ENCODE results near the gene TAF4B.

TAF4B gene

GRCh38 chr18:26418225-26418624, 192.0 kb downstream of the TAF4B start:
- ChIA-PET CTCF (no interaction called here), POLR2A (no interaction called here)
- Histone ChIP-seq H3K9me3 (ENCODE audit: control insufficient read depth, insufficient read depth, low read depth, low read length) (no peaks in the 10 kb centered on the region), H3K4me1 (ENCODE audit: control insufficient read depth, insufficient read depth, low read length) (no peaks in the 10 kb centered on the region), H3K4me3 (ENCODE audit: low read depth, low read length) (no peak overlapping the region), H3K36me3 (ENCODE audit: control insufficient read depth in 2 of 2, insufficient read depth in 1 of 2, low read length in 2 of 2) (no peaks in the 10 kb centered on the region), H3K27ac (ENCODE audit: extremely low read depth, low read depth, low read length) (no peak overlapping the region)
- TF ChIP-seq ZBTB17 (tag by site-specific recombination; IDR thresholded peaks at IDR 0.05) (no peak), ZNF280D (tag by site-specific recombination; IDR thresholded peaks at IDR 0.05) (no peak), ZNF488 (tag by site-specific recombination; IDR thresholded peaks at IDR 0.05) (no peak), ZNF148 (tag by site-specific recombination; IDR thresholded peaks at IDR 0.05; ENCODE audit: borderline replicate concordance) (no peak), ZNF19 (tag by site-specific recombination; IDR thresholded peaks at IDR 0.05; ENCODE audit: low read depth) (no peak), ZBTB26 (tag by site-specific recombination; optimal IDR thresholded peaks at IDR 0.05) (no peak)

- TF ChIP-seq ZNF692 (tag by site-specific recombination; IDR thresholded peaks at IDR 0.05): no peak
- no peak for TF ChIP-seq TRIM28 (IDR thresholded peaks at IDR 0.05; ENCODE audit: borderline replicate concordance, low read length)
- CTCF ChIA-PET: interaction anchor here (0.5 to 1.0 kb wide), 7 partner anchors 8 to 513 kb away, joined by 3 to 5 read pairs (median 3); no protein-coding TSS in a partner anchor
Observed at GRCh38 chr18:26419746-26420145, 193.5 kb downstream of the TAF4B start.

GRCh38 chr18:26421503-26421902, 195.3 kb downstream of the TAF4B start:
- H3K4me1 ChIP-seq (ENCODE audit: control insufficient read depth, insufficient read depth, low read length): no peaks in the 10 kb centered on the region
- CTCF ChIA-PET: no interaction called here
- POLR2A ChIA-PET: no interaction called here
- H3K9me3 ChIP-seq (ENCODE audit: control insufficient read depth, insufficient read depth, low read depth, low read length): no peaks in the 10 kb centered on the region
- H3K36me3 ChIP-seq (ENCODE audit: control insufficient read depth in 2 of 2, insufficient read depth in 1 of 2, low read length in 2 of 2): no peaks in the 10 kb centered on the region
- no peak overlapping the region for H3K4me3 ChIP-seq (ENCODE audit: low read depth, low read length)
- TF ChIP-seq ZNF707 (tag by site-specific recombination; IDR thresholded peaks at IDR 0.05) (no peak), ZNF544 (tag by site-specific recombination; IDR thresholded peaks at IDR 0.05) (no peak), ZNF223 (tag by site-specific recombination; IDR thresholded peaks at IDR 0.05) (no peak)
- no peak overlapping the region for H3K27ac ChIP-seq (ENCODE audit: extremely low read depth, low read depth, low read length)

More at GRCh38 chr18:26419746-26420145, 193.5 kb downstream of the TAF4B start:
- no peaks in the 10 kb centered on the region for H3K9me3 ChIP-seq (ENCODE audit: control insufficient read depth, insufficient read depth, low read depth, low read length)
- no peak overlapping the region for H3K4me3 ChIP-seq (ENCODE audit: low read depth, low read length)
- POLR2A ChIA-PET: no interaction called here
- H3K4me1 ChIP-seq (ENCODE audit: control insufficient read depth, insufficient read depth, low read length): no peaks in the 10 kb centered on the region
- H3K36me3 ChIP-seq (ENCODE audit: control insufficient read depth in 2 of 2, insufficient read depth in 1 of 2, low read length in 2 of 2): no peaks in the 10 kb centered on the region
- no peak overlapping the region for H3K27ac ChIP-seq (ENCODE audit: extremely low read depth, low read depth, low read length)

All from HEK293 (cell line).